Brain microvascular endothelial cell (primary cell): ENCODE data around the gene EPHA3.
A peak's percentile ranks its signal among the peaks of the same experiment; 100 is the strongest.

ENCODE experiments used
- DNase-seq: peaks from one replicate; pipeline ENCODE4 v3.0.0-alpha.2; 2020
- H3K27ac ChIP-seq: fragments of 250-450 bp; sonication (Bioruptor Pico); 2 replicates; pipeline ENCODE4 v1.5.1; 2020; ENCODE audit warnings: mild to moderate bottlenecking, moderate library complexity
- H3K27me3 ChIP-seq: fragments of 250-450 bp; sonication (Bioruptor Pico); replicated peaks from 2 replicates; pipeline ENCODE4 v1.5.1; 2020; ENCODE audit warnings: mild to moderate bottlenecking
- H3K36me3 ChIP-seq: fragments of 250-450 bp; sonication (Bioruptor Pico); replicated peaks from 2 replicates; pipeline ENCODE4 v1.5.1; 2020; ENCODE audit warnings: mild to moderate bottlenecking
- H3K4me3 ChIP-seq: 2 replicates; pipeline ENCODE4 v1.5.1; 2011; ENCODE audit warnings: low read depth, mild to moderate bottlenecking, control low read depth, low read length, moderate library complexity
- CTCF ChIP-seq: IDR thresholded peaks from 2 replicates; pipeline ENCODE4 v1.5.1; 2011; ENCODE audit warnings: low read depth, mild to moderate bottlenecking, moderate library complexity, low read length, control low read depth, inconsistent platforms; ENCODE audit errors: missing control alignments
- in situ Hi-C: cut with HindIII; loops from 2 replicates; pipeline ENCODE4 v1.10.0; 2017; ENCODE audit warnings: low sequenced_read_pairs, low pct_ligation_motif_present

Gene EPHA3

GRCh38 chr3:89159605-89160004 is 52.2 kb downstream of the EPHA3 start:
- no peak for TF ChIP-seq CTCF
- H3K27me3 ChIP-seq = no peaks in the 10 kb centered on the region
- H3K36me3 ChIP-seq = no peaks in the 10 kb centered on the region
- in situ Hi-C loops = no loop called here
- no peak overlapping the region for H3K4me3 ChIP-seq
- DNase-seq = no peak
- no peak overlapping the region for H3K27ac ChIP-seq

- in situ Hi-C loops = no loop called here
- Histone ChIP-seq H3K4me3 (no peak overlapping the region), H3K27me3 (no peaks in the 10 kb centered on the region), H3K27ac (no peak overlapping the region), H3K36me3 (no peaks in the 10 kb centered on the region)
- DNase-seq = no peak
- TF ChIP-seq CTCF = no peak
Observed at GRCh38 chr3:89164774-89165173, 57.4 kb downstream of the EPHA3 start.

- in situ Hi-C loops = no loop called here
- Histone ChIP-seq H3K27ac (no peak overlapping the region), H3K36me3 (no peaks in the 10 kb centered on the region), H3K27me3 (no peaks in the 10 kb centered on the region), H3K4me3 (no peak overlapping the region)
- no peak for TF ChIP-seq CTCF
- DNase-seq = no peak
Observed at GRCh38 chr3:89165636-89166263, 58.3 kb downstream of the EPHA3 start.

- no peaks in the 10 kb centered on the region for H3K36me3 ChIP-seq
- no peak overlapping the region for H3K27ac ChIP-seq
- TF ChIP-seq CTCF = no peak
- no peak for DNase-seq
- in situ Hi-C loops = no loop called here
- no peak overlapping the region for H3K4me3 ChIP-seq
- no peaks in the 10 kb centered on the region for H3K27me3 ChIP-seq
Observed at GRCh38 chr3:89171687-89172545, 64.5 kb downstream of the EPHA3 start.

- in situ Hi-C loops = no loop called here
- DNase-seq = no peak
- no peak for TF ChIP-seq CTCF
Observed at GRCh38 chr3:89173546-89173945, 66.1 kb downstream of the EPHA3 start.

More at GRCh38 chr3:89173546-89173945, 66.1 kb downstream of the EPHA3 start:
- Histone ChIP-seq H3K4me3 (no peak overlapping the region), H3K27me3 (no peaks in the 10 kb centered on the region), H3K27ac (peak overlapping the region; percentile 20), H3K36me3 (no peaks in the 10 kb centered on the region)
